22Rv1 (cell line): ENCODE data around the gene ANKRD27.

Experiments
- ZFX ChIP-seq: fragments of 450-650 bp; IDR thresholded peaks from 2 replicates; pipeline ENCODE4 v1.6.1; 2017; ENCODE audit warnings: antibody characterized with exemption, borderline replicate concordance
- TF ChIP-seq, protein P1 (sequence below): fragments of 450-650 bp; IDR thresholded peaks from 2 replicates; pipeline ENCODE4 v1.5.1; 2017; ENCODE audit warnings: mild to moderate bottlenecking

DNA sequence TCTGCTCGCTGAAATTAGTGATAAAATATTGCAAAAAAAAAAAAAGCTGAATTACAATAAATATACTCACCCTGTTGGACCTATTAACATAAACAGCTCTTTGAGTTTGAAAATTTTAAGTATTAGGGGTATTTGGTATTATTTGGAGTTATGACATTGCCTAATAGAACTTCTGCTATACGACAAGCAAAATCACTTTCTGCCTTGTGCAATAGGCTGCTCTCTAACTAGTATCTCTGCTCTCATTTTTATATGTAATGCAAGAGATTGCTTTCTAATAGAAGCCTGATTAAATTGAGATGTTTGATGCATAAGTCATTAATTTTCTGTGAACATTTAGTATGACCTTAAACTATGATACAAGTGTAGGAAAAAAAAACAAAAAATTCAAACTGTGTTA is 6.0 kb upstream of the ANKRD27 start:
- TF ChIP-seq, protein P1, sequence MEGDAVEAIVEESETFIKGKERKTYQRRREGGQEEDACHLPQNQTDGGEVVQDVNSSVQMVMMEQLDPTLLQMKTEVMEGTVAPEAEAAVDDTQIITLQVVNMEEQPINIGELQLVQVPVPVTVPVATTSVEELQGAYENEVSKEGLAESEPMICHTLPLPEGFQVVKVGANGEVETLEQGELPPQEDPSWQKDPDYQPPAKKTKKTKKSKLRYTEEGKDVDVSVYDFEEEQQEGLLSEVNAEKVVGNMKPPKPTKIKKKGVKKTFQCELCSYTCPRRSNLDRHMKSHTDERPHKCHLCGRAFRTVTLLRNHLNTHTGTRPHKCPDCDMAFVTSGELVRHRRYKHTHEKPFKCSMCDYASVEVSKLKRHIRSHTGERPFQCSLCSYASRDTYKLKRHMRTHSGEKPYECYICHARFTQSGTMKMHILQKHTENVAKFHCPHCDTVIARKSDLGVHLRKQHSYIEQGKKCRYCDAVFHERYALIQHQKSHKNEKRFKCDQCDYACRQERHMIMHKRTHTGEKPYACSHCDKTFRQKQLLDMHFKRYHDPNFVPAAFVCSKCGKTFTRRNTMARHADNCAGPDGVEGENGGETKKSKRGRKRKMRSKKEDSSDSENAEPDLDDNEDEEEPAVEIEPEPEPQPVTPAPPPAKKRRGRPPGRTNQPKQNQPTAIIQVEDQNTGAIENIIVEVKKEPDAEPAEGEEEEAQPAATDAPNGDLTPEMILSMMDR, result no peak
- no peak for TF ChIP-seq ZFX
